A549 (cell line): ENCODE data around the gene TMEM237. TPM values are rescaled to one million over a fixed set of nuclear protein-coding genes. Genes with fewer than 3 reads are reported as not detected.
"Not testable (repeated sequence)": the region's sequence is repeated elsewhere in the genome, so short reads cannot be mapped to it uniquely, and the experiment has no call there.

Experiments
- ATAC-seq, 2 experiments: fragments of 200-7000 bp in 1 of 2; fragments of >200 bp in 1 of 2; cut with Nextera tagmentation in 1 of 2; cut with Tn5 transposase in 1 of 2; 3 replicates each; pipeline versions ENCODE4 v1.8.0 to v1.9.1; 2018 to 2020; ENCODE audit warnings: mild to moderate bottlenecking in 1 of 2, moderate library complexity in 1 of 2
- CTCF ChIA-PET: fragments of 300-600 bp; sonication (Branson Sonifier 250); formaldehyde crosslinking; extraction: SDS; loops from one replicate; lab custom pipeline; 2021; ENCODE audit warnings: antibody characterized with exemption, inconsistent platforms; lab: Yijun Ruan, JAX
- POLR2A ChIA-PET: fragments of 350-600 bp; formaldehyde crosslinking; extraction: SDS; loops from one replicate; lab custom pipeline; 2021; ENCODE audit warnings: antibody characterized with exemption, inconsistent platforms; lab: Yijun Ruan, JAX
- DNase-seq, 2 experiments: peaks; one replicate each; pipeline versions ENCODE4 v3.0.0 to v3.0.0-alpha.2; 2011 to 2016; ENCODE audit warnings: low read depth in 1 of 2, low spot score in 1 of 2
- FAIRE-seq: peaks from 2 replicates; lab custom pipeline; 2011; peaks lifted over from hg19 to GRCh38; lab: Jason Lieb, UNC
- H3K27ac ChIP-seq, 2 experiments: fragments of >200 bp; sonication (Bioruptor Twin); formaldehyde crosslinking; 3 replicates each; pipeline ENCODE4 v1.5.1; 2016 to 2017
- H3K4me1 ChIP-seq: fragments of >200 bp; sonication (Bioruptor Twin); formaldehyde crosslinking; 3 replicates; pipeline ENCODE4 v1.6.1; 2016
- H3K4me2 ChIP-seq: fragments of >200 bp; sonication (Bioruptor Twin); formaldehyde crosslinking; 3 replicates; pipeline ENCODE4 v1.6.1; 2016
- H3K4me3 ChIP-seq: fragments of >200 bp; sonication (Bioruptor Twin); formaldehyde crosslinking; 3 replicates; pipeline ENCODE4 v1.5.1; 2016
- H3K9me3 ChIP-seq: fragments of >200 bp; sonication (Bioruptor Twin); formaldehyde crosslinking; 3 replicates; pipeline ENCODE4 v1.6.1; 2016
- CHD4 ChIP-seq: fragments of 200-600 bp; sonication (generic); IDR thresholded peaks from 2 replicates; pipeline ENCODE4 v1.6.1; 2016; ENCODE audit warnings: antibody characterized with exemption, mild to moderate bottlenecking, borderline replicate concordance
- EHF ChIP-seq: fragments of 250-450 bp; sonication (Bioruptor Pico); IDR thresholded peaks from 2 replicates; pipeline ENCODE4 v1.5.0; 2020; ENCODE audit warnings: mild to moderate bottlenecking
- EP300 ChIP-seq, 2 experiments: fragments of >200 bp; sonication (Bioruptor Twin); formaldehyde crosslinking; IDR thresholded peaks; 2 replicates in 1 of 2; 3 replicates in 1 of 2; pipeline ENCODE4 v1.6.1; 2016 to 2017
- FOSL2 ChIP-seq, 2 experiments: fragments of 450-650 bp in 1 of 2; fragments of >200 bp in 1 of 2; sonication (Bioruptor Twin) in 1 of 2; formaldehyde crosslinking; IDR thresholded peaks; 2 replicates each; pipeline versions ENCODE4 v1.5.0 to v1.6.1; 2016 to 2020; ENCODE audit warnings: mild to moderate bottlenecking in 1 of 2, moderate library complexity in 1 of 2
- FOXS1 ChIP-seq: fragments of 250-450 bp; sonication (Bioruptor Pico); IDR thresholded peaks from 2 replicates; pipeline ENCODE4 v1.5.0; 2020; ENCODE audit warnings: mild to moderate bottlenecking, moderate library complexity
- GATA3 ChIP-seq: IDR thresholded peaks from 2 replicates; pipeline ENCODE4 v1.6.1; 2012; ENCODE audit warnings: borderline replicate concordance
- HOXA7 ChIP-seq: fragments of 250-450 bp; sonication (Bioruptor Pico); IDR thresholded peaks from 2 replicates; pipeline ENCODE4 v1.5.0; 2020; ENCODE audit warnings: mild to moderate bottlenecking, moderate library complexity
- HOXB13 ChIP-seq: fragments of 250-450 bp; sonication (Bioruptor Pico); IDR thresholded peaks from 2 replicates; pipeline ENCODE4 v1.5.0; 2020; ENCODE audit warnings: low read depth, mild to moderate bottlenecking, moderate library complexity
- KDM1A ChIP-seq: fragments of 200-600 bp; sonication (generic); IDR thresholded peaks from 2 replicates; pipeline ENCODE4 v1.6.1; 2016; ENCODE audit warnings: low read depth, mild to moderate bottlenecking
- KDM5A ChIP-seq: fragments of 200-600 bp; sonication (generic); IDR thresholded peaks from 2 replicates; pipeline ENCODE4 v1.6.1; 2016; ENCODE audit warnings: antibody characterized with exemption, mild to moderate bottlenecking
- MAFK ChIP-seq: fragments of 450-650 bp; IDR thresholded peaks from 2 replicates; pipeline ENCODE4 v1.6.1; 2014; ENCODE audit not compliant: partially characterized antibody
- PHF8 ChIP-seq: fragments of 200-600 bp; sonication (generic); IDR thresholded peaks from 2 replicates; pipeline ENCODE4 v1.6.1; 2016; ENCODE audit warnings: low read depth, mild to moderate bottlenecking, antibody characterized with exemption, moderate library complexity, borderline replicate concordance
- POLR2A ChIP-seq: IDR thresholded peaks from 2 replicates; pipeline ENCODE4 v1.6.1; 2012; ENCODE audit warnings: mild to moderate bottlenecking, low read length
- SREBF2 ChIP-seq: fragments of 450-650 bp; IDR thresholded peaks from 2 replicates; pipeline ENCODE4 v1.6.1; 2014; ENCODE audit warnings: mild to moderate bottlenecking, moderate library complexity
- ZC3H11A ChIP-seq: fragments of 450-650 bp; IDR thresholded peaks from 2 replicates; pipeline ENCODE4 v1.6.1; 2014; ENCODE audit warnings: antibody characterized with exemption, mild to moderate bottlenecking
- ZNF302 ChIP-seq: fragments of 250-450 bp; sonication (Bioruptor Pico); IDR thresholded peaks from 2 replicates; pipeline ENCODE4 v1.9.0; 2021; ENCODE audit warnings: inconsistent platforms, mild to moderate bottlenecking, moderate library complexity
- ZSCAN20 ChIP-seq: fragments of 250-450 bp; sonication (Bioruptor Pico); IDR thresholded peaks from 2 replicates; pipeline ENCODE4 v1.8.0; 2022; ENCODE audit warnings: mild to moderate bottlenecking, moderate library complexity
- WGBS: methylation state at CpG from one replicate; pipeline ENCODE4 v1.1.6; 2017; ENCODE audit errors: missing lambda C conversion rate; 5-methylcytosine and 5-hydroxymethylcytosine counted together
- polyA plus RNA-seq, 4 experiments: library from polyadenylated mRNA; depleted of rRNA in 3 of 4; stranded (reverse); fragments of >200 nt; fragmentation: RNase III in 1 of 4; extraction: RNeasy Plus Mini Kit Qiagen cat#74134 plus additional on column Dnase treatment in 1 of 4; gene quantifications; 2 replicates in 3 of 4; 3 replicates in 1 of 4; pipeline ENCODE4 v1.2.3, GENCODE V29; 2011 to 2017
- TF ChIP-seq, protein P1 (sequence below): fragments of 200-600 bp; sonication (generic); IDR thresholded peaks from 2 replicates; pipeline ENCODE4 v1.6.1; 2016; ENCODE audit warnings: antibody characterized with exemption, mild to moderate bottlenecking, moderate library complexity
- TF ChIP-seq, protein P2 (sequence below): fragments of 150-350 bp; IDR thresholded peaks from 2 replicates; pipeline ENCODE4 v1.6.1; 2014; ENCODE audit warnings: low read depth, mild to moderate bottlenecking, low read length
- TF ChIP-seq, protein P3 (sequence below): IDR thresholded peaks from 2 replicates; pipeline ENCODE4 v1.6.1; 2012
- TF ChIP-seq, protein P4 (sequence below): IDR thresholded peaks from 2 replicates; pipeline ENCODE4 v1.6.1; 2012

TMEM237 gene
- polyA plus RNA-seq, 2 of the 4 experiments (the other 2 are of a cell fraction): 15.7 to 37.1 TPM

DNA sequence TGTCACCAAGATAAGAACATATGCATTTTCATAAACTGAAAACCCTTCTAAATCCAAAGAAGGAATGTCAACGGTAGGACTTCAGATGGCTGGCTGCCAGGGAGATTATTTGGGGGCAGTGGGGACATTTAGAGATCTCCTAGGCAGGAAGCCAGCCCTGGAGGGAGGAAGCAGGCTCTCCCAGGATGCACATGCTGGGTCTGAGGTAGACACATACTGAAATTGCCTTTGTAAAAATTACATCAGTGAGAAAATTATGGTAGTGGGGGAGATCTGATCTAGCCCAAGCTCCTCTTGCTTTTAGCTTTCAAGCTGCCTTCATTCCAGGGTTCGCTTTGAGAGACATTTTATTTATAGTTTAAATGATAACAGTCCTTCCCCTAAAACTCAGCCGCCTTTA is 31.0 kb upstream of the TMEM237 start:
- H3K4me3 ChIP-seq: no peak overlapping the region
- no peaks in the 10 kb centered on the region for H3K4me1 ChIP-seq
- no peak overlapping the region for H3K27ac ChIP-seq
- ChIA-PET CTCF (interaction anchor here (0.6 kb wide), 1 partner anchor 13 kb away, joined by 3 read pairs; no protein-coding TSS in a partner anchor), POLR2A (no interaction called here)
- H3K4me2 ChIP-seq: no peak overlapping the region
- DNase-seq (no peak), ATAC-seq (no peak), FAIRE-seq (no peak)
- TF ChIP-seq, protein P1, sequence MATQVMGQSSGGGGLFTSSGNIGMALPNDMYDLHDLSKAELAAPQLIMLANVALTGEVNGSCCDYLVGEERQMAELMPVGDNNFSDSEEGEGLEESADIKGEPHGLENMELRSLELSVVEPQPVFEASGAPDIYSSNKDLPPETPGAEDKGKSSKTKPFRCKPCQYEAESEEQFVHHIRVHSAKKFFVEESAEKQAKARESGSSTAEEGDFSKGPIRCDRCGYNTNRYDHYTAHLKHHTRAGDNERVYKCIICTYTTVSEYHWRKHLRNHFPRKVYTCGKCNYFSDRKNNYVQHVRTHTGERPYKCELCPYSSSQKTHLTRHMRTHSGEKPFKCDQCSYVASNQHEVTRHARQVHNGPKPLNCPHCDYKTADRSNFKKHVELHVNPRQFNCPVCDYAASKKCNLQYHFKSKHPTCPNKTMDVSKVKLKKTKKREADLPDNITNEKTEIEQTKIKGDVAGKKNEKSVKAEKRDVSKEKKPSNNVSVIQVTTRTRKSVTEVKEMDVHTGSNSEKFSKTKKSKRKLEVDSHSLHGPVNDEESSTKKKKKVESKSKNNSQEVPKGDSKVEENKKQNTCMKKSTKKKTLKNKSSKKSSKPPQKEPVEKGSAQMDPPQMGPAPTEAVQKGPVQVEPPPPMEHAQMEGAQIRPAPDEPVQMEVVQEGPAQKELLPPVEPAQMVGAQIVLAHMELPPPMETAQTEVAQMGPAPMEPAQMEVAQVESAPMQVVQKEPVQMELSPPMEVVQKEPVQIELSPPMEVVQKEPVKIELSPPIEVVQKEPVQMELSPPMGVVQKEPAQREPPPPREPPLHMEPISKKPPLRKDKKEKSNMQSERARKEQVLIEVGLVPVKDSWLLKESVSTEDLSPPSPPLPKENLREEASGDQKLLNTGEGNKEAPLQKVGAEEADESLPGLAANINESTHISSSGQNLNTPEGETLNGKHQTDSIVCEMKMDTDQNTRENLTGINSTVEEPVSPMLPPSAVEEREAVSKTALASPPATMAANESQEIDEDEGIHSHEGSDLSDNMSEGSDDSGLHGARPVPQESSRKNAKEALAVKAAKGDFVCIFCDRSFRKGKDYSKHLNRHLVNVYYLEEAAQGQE: no peak
- TF ChIP-seq KDM5A: no peak
- no peaks in the 10 kb centered on the region for H3K9me3 ChIP-seq
- 47% methylated on average over 3 of the region's 3 CpGs for WGBS

DNA sequence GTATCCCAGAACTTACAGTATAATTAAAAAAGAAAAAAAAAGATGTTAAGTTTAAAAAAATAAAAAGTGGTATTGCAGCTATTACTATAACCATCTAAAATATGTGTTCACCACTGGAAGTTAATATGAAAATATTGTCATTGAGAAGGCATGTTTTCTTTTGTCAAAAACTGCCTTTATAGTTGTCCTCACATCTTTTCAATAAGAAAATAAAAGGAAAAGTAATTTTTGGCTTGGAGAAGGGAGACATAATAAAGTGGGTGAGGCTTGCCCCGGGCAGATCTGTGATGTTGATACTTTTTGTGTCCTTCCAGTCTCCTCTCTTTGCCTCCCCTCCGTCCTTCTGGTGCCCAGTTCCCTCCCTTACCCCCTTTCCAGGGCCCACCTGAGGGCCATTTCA is 30.2 kb upstream of the TMEM237 start:
- no peak for FAIRE-seq
- H3K9me3 ChIP-seq: no peaks in the 10 kb centered on the region
- no peak overlapping the region for H3K4me3 ChIP-seq
- DNase-seq: no peak
- ATAC-seq: no peak
- CTCF ChIA-PET: no interaction called here
- H3K4me1 ChIP-seq: no peaks in the 10 kb centered on the region
- no peak overlapping the region for H3K4me2 ChIP-seq
- no peak for TF ChIP-seq EP300 (IDR thresholded peaks at IDR 0.05)
- TF ChIP-seq KDM1A: no peak
- no peak for TF ChIP-seq ZSCAN20
- no peak for TF ChIP-seq FOXS1 (CRISPR knock-in tag)
- no peak overlapping the region for H3K27ac ChIP-seq
- WGBS: 4% methylated on average over 2 of the region's 2 CpGs
- POLR2A ChIA-PET: no interaction called here

- FAIRE-seq, H3K4me1 ChIP-seq, H3K27ac ChIP-seq, H3K9me3 ChIP-seq, H3K4me2 ChIP-seq, POLR2A ChIA-PET, DNase-seq, CTCF ChIA-PET, H3K4me3 ChIP-seq, ATAC-seq: not testable (repeated sequence)
- WGBS: 21% methylated on average over 3 of the region's 4 CpGs
Observed at GRCh38 chr2:201671205-201671604, 27.9 kb upstream of the TMEM237 start.

- Histone ChIP-seq H3K4me2 (no peak overlapping the region), H3K9me3 (no peaks in the 10 kb centered on the region), H3K4me3 (no peak overlapping the region), H3K27ac (no peak overlapping the region), H3K4me1 (no peaks in the 10 kb centered on the region)
- ATAC-seq (no peak), DNase-seq (no peak), FAIRE-seq (no peak)
- CTCF ChIA-PET: interaction anchor here (1.2 kb wide), 1 partner anchor 433 kb away, joined by 3 read pairs; no protein-coding TSS in a partner anchor
- POLR2A ChIA-PET: no interaction called here
- TF ChIP-seq MAFK: peak; percentile 84
- TF ChIP-seq, protein P2, sequence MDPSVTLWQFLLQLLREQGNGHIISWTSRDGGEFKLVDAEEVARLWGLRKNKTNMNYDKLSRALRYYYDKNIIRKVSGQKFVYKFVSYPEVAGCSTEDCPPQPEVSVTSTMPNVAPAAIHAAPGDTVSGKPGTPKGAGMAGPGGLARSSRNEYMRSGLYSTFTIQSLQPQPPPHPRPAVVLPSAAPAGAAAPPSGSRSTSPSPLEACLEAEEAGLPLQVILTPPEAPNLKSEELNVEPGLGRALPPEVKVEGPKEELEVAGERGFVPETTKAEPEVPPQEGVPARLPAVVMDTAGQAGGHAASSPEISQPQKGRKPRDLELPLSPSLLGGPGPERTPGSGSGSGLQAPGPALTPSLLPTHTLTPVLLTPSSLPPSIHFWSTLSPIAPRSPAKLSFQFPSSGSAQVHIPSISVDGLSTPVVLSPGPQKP: no peak
- 82% methylated on average over 1 of the region's 1 CpG for WGBS
Observed at GRCh38 chr2:201669865-201670264, 26.6 kb upstream of the TMEM237 start.

GRCh38 chr2:201668402-201668910 is 25.2 kb upstream of the TMEM237 start:
- FAIRE-seq (no peak), DNase-seq (no peak), ATAC-seq (no peak)
- no peak overlapping the region for H3K4me3 ChIP-seq
- CTCF ChIA-PET: no interaction called here
- POLR2A ChIA-PET: no interaction called here
- WGBS: 66% methylated on average over 3 of the region's 3 CpGs
- H3K9me3 ChIP-seq: no peaks in the 10 kb centered on the region
- H3K4me2 ChIP-seq: no peak overlapping the region
- no peak overlapping the region for H3K27ac ChIP-seq
- no peaks in the 10 kb centered on the region for H3K4me1 ChIP-seq
- TF ChIP-seq GATA3 (no peak), SREBF2 (no peak), FOSL2 (IDR thresholded peaks at IDR 0.05) (no peak), FOSL2 (CRISPR knock-in tag; IDR thresholded peaks at IDR 0.05) (no peak), ZC3H11A (no peak), CHD4 (no peak), ZNF302 (CRISPR knock-in tag) (no peak), HOXB13 (CRISPR knock-in tag) (no peak), EHF (no peak), KDM5A (no peak), HOXA7 (CRISPR knock-in tag) (no peak), ZSCAN20 (no peak), PHF8 (no peak), POLR2A (no peak)
- TF ChIP-seq, protein P3, sequence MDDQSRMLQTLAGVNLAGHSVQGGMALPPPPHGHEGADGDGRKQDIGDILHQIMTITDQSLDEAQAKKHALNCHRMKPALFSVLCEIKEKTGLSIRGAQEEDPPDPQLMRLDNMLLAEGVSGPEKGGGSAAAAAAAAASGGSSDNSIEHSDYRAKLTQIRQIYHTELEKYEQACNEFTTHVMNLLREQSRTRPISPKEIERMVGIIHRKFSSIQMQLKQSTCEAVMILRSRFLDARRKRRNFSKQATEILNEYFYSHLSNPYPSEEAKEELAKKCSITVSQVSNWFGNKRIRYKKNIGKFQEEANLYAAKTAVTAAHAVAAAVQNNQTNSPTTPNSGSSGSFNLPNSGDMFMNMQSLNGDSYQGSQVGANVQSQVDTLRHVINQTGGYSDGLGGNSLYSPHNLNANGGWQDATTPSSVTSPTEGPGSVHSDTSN: no peak
- TF ChIP-seq, protein P4, sequence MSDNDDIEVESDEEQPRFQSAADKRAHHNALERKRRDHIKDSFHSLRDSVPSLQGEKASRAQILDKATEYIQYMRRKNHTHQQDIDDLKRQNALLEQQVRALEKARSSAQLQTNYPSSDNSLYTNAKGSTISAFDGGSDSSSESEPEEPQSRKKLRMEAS: no peak
